Activated CD4-positive, CD25-positive, alpha-beta regulatory T cell treated with anti-CD3 and anti-CD28 coated beads, Interleukin-2, amount 50 U/mL, for 72 hours (primary cell): ENCODE data around the gene TP53I13.

ENCODE experiments used
- DNase-seq: peaks from one replicate; pipeline ENCODE4 v3.0.0; 2021

Gene TP53I13

GRCh38 chr17:29617125-29617480 is 48.6 kb downstream of the TP53I13 start:
- peak; percentile 87 for DNase-seq

- DNase-seq: peak; percentile 80
Observed at GRCh38 chr17:29617481-29618271, 49.2 kb downstream of the TP53I13 start.

- no peak for DNase-seq
Observed at GRCh38 chr17:29618272-29619065, 50.0 kb downstream of the TP53I13 start.

- no peak for DNase-seq
Observed at GRCh38 chr17:29619251-29619650, 50.8 kb downstream of the TP53I13 start.

- DNase-seq: no peak
Observed at GRCh38 chr17:29620271-29620670, 51.8 kb downstream of the TP53I13 start.

- no peak for DNase-seq
Observed at GRCh38 chr17:29620779-29621500, 52.4 kb downstream of the TP53I13 start.

- no peak for DNase-seq
Observed at GRCh38 chr17:29621751-29622194, 53.3 kb downstream of the TP53I13 start.
